Upper lobe of left lung (tissue), 6 donors: Measurements from ENCODE around the gene TCF7. TPM values are rescaled to one million over a fixed set of nuclear protein-coding genes. Genes with fewer than 3 reads are reported as not detected.
A peak's percentile ranks its signal among the peaks of the same experiment; 100 is the strongest.

ENCODE experiments used
- ATAC-seq, 2 donors: fragments of 200-7000 bp; cut with Tn5 transposase; one replicate each; pipeline ENCODE4 v1.9.1; 2022; ENCODE audit warnings: mild to moderate bottlenecking in 2 of 2, moderate library complexity in 2 of 2; ENCODE audit not compliant: low FRiP score in 2 of 2
- DNase-seq, 2 donors: peaks; one replicate each; pipeline ENCODE4 v3.0.0-alpha.2; 2019 to 2020
- H3K27ac ChIP-seq, 4 donors: fragments of 200-600 bp; sonication (generic); one replicate each; pipeline ENCODE4 v1.5.1; 2016 to 2019
- H3K27me3 ChIP-seq, 4 donors: fragments of 200-600 bp; sonication (generic); one replicate each; pipeline ENCODE4 v1.5.1; 2017 to 2019
- H3K36me3 ChIP-seq, 4 donors: fragments of 200-600 bp; sonication (generic); one replicate each; pipeline ENCODE4 v1.5.1; 2016 to 2019
- H3K4me1 ChIP-seq, 4 donors: fragments of 200-600 bp; sonication (generic); one replicate each; pipeline ENCODE4 v1.5.1; 2018 to 2019
- H3K4me3 ChIP-seq, 4 donors: fragments of 200-600 bp; sonication (generic); one replicate each; pipeline ENCODE4 v1.5.1; 2017 to 2019; ENCODE audit warnings: mild to moderate bottlenecking in 2 of 4, moderate library complexity in 1 of 4
- H3K9me3 ChIP-seq, 4 donors: fragments of 200-600 bp; sonication (generic); one replicate each; pipeline ENCODE4 v1.5.1; 2018 to 2019
- EP300 ChIP-seq, 4 donors: sonication (generic); formaldehyde crosslinking; IDR thresholded peaks; one replicate each; pipeline ENCODE4 v1.5.1; 2017; ENCODE audit warnings: antibody characterized with exemption in 4 of 4, control low read depth in 2 of 4
- POLR2A ChIP-seq, 4 donors: fragments of 450-650 bp; IDR thresholded peaks; one replicate each; pipeline ENCODE4 v1.5.1; 2016 to 2017; ENCODE audit warnings: antibody characterized with exemption in 4 of 4, mild to moderate bottlenecking in 2 of 4
- POLR2AphosphoS5 ChIP-seq, 2 donors: sonication (generic); formaldehyde crosslinking; IDR thresholded peaks; one replicate each; pipeline ENCODE4 v1.5.1; 2017; ENCODE audit warnings: antibody characterized with exemption in 2 of 2
- WGBS, 2 donors: methylation state at CpG; one replicate each; pipeline ENCODE4 v1.1.5; 2017 to 2018; 5-methylcytosine and 5-hydroxymethylcytosine counted together
- total RNA-seq, 6 donors: library from RNA; depleted of rRNA in 4 of 6; stranded (reverse); fragments of >200 nt in 4 of 6; gene quantifications; one replicate each; pipeline versions ENCODE4 v1.1.0 to v1.2.1, GENCODE V29; 2016 to 2021
- TF ChIP-seq, protein P1 (sequence below), 6 experiments: fragments of 450-650 bp in 4 of 6; fragments of 200-600 bp in 2 of 6; sonication (generic) in 2 of 6; IDR thresholded peaks; one replicate each; pipeline ENCODE4 v1.5.1; 2016 to 2019; ENCODE audit warnings: antibody characterized with exemption in 6 of 6
- donor health status: DM: no; HTN: no; CAD: no; lungs with moderate emphysema.
- donor health status: DM: no; HTN: yes; CAD: no; lungs with severe emphysema.

The TCF7 gene
- total RNA-seq, 6 donors from 2014 or later = 3.5 to 7.4 (median 5.8) TPM

DNA sequence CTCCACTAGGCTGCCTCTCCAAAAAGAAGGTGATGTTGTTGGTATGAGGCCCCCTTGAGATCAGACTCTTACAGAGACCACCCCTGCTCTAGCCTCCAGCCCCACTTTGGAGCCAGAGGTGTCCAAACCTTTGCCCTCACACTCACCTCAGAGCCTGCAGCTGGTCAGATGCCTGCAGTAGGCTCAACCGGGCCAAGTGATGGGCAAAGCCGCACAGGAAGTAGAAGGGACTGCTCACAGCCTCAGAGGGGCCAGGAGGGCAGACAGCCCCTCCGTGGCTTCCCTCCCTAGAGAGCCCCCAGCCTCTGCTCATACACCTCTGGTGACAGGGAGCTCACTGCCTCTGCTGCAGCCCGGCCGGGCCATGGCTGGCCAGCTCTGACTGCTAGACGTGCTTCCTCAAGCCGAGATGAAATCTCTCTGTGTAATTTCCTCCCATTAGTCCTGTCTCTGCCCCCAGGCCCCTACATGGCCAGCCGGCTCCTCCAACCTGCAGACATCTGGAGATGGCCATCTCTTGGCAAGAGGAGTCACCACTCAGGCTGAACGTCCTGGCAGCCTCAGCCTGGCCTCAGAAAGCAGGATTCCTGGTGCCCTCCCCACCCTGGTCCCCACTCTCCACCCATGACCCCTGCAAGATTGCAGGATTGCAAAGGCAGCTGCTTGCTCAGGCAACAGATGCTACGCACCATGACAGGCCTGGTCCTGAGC lies 7.3 kb upstream of the TCF7 start:
- 72 to 75% methylated on average over 3 to 10 of the region's 10 CpGs for WGBS, 2 donors
- TF ChIP-seq POLR2A (IDR thresholded peaks at IDR 0.05) (no peak), EP300 (IDR thresholded peaks at IDR 0.05) (no peak), POLR2AphosphoS5 (IDR thresholded peaks at IDR 0.05) (no peak)
- TF ChIP-seq, protein P1, sequence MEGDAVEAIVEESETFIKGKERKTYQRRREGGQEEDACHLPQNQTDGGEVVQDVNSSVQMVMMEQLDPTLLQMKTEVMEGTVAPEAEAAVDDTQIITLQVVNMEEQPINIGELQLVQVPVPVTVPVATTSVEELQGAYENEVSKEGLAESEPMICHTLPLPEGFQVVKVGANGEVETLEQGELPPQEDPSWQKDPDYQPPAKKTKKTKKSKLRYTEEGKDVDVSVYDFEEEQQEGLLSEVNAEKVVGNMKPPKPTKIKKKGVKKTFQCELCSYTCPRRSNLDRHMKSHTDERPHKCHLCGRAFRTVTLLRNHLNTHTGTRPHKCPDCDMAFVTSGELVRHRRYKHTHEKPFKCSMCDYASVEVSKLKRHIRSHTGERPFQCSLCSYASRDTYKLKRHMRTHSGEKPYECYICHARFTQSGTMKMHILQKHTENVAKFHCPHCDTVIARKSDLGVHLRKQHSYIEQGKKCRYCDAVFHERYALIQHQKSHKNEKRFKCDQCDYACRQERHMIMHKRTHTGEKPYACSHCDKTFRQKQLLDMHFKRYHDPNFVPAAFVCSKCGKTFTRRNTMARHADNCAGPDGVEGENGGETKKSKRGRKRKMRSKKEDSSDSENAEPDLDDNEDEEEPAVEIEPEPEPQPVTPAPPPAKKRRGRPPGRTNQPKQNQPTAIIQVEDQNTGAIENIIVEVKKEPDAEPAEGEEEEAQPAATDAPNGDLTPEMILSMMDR (IDR thresholded peaks at IDR 0.05) = no peak
- H3K27ac ChIP-seq = no peak overlapping the region
- H3K4me3 ChIP-seq = no peak overlapping the region
- H3K27me3 ChIP-seq = no peaks in the 10 kb centered on the region
- ATAC-seq (peak in 1 of 2 donors; percentile 38), DNase-seq (no peak)
- H3K4me1 ChIP-seq = peaks cover 0 to 1% (median 0%) of the 10 kb centered on the region in 4 donors
- H3K9me3 ChIP-seq = no peaks in the 10 kb centered on the region
- H3K36me3 ChIP-seq = no peaks in the 10 kb centered on the region

DNA sequence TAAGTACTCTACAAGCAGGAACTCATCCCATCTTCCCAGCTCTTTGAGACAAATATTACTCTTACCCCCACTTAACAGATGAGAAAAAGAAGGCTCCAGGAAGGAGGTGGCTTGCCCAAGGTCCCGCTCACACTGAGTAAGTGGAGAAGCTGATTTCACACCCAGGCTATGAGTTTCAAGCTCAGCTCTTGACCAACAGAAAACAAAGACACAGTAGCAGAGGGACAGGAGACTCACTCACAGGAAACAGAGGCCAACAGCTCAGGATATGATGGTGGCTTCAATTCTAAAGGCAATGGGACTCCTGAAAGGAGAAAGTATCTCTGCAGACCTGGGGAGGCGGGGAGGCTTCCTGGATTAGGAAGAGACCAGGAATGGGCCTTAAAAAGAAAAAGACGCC lies 6.7 kb upstream of the TCF7 start:
- Histone ChIP-seq H3K4me1 (no peaks in the 10 kb centered on the region), H3K36me3 (no peaks in the 10 kb centered on the region), H3K9me3 (no peaks in the 10 kb centered on the region), H3K27ac (no peak overlapping the region), H3K27me3 (no peaks in the 10 kb centered on the region), H3K4me3 (no peak overlapping the region)
- 84 to 87% methylated on average over 3 of the region's 3 CpGs for WGBS, 2 donors
- DNase-seq = no peak
- ATAC-seq = no peak
- TF ChIP-seq POLR2AphosphoS5 (IDR thresholded peaks at IDR 0.05) (no peak), POLR2A (IDR thresholded peaks at IDR 0.05) (no peak), EP300 (IDR thresholded peaks at IDR 0.05) (no peak)
- TF ChIP-seq, protein P1 (IDR thresholded peaks at IDR 0.05) = no peak

DNA sequence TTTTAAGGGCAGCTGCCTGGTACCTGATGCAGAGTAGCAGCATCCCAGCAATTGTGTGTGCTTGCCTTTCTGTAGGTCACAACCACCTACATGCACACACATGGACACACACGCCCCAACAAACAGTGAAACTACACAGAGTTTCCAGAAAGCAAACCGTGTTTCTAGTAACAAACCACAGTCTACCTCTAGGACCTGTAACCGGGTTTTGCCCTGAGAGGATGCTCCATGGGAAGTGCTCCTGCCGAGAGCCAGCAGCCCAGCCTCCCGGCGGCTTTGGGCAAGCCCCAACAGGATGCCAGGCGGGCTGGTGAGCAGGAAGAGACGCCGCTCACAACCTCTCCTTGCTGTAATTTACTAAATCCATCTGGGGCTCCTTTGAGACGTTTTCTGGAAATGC lies 4.1 kb upstream of the TCF7 start:
- H3K27ac ChIP-seq = no peak overlapping the region
- DNase-seq = no peak
- H3K9me3 ChIP-seq = no peaks in the 10 kb centered on the region
- no peak for ATAC-seq
- 46 to 55% methylated on average over 9 to 10 of the region's 10 CpGs for WGBS, 2 donors
- H3K36me3 ChIP-seq = no peaks in the 10 kb centered on the region
- TF ChIP-seq, protein P1 (IDR thresholded peaks at IDR 0.05) = no peak
- TF ChIP-seq POLR2A (IDR thresholded peaks at IDR 0.05) (no peak), EP300 (IDR thresholded peaks at IDR 0.05) (no peak), POLR2AphosphoS5 (IDR thresholded peaks at IDR 0.05) (no peak)
- H3K4me3 ChIP-seq = no peak overlapping the region
- peaks cover 0 to 10% (median 4%) of the 10 kb centered on the region in 4 donors for H3K27me3 ChIP-seq
- peaks cover 7 to 19% (median 16%) of the 10 kb centered on the region in 4 donors for H3K4me1 ChIP-seq

DNA sequence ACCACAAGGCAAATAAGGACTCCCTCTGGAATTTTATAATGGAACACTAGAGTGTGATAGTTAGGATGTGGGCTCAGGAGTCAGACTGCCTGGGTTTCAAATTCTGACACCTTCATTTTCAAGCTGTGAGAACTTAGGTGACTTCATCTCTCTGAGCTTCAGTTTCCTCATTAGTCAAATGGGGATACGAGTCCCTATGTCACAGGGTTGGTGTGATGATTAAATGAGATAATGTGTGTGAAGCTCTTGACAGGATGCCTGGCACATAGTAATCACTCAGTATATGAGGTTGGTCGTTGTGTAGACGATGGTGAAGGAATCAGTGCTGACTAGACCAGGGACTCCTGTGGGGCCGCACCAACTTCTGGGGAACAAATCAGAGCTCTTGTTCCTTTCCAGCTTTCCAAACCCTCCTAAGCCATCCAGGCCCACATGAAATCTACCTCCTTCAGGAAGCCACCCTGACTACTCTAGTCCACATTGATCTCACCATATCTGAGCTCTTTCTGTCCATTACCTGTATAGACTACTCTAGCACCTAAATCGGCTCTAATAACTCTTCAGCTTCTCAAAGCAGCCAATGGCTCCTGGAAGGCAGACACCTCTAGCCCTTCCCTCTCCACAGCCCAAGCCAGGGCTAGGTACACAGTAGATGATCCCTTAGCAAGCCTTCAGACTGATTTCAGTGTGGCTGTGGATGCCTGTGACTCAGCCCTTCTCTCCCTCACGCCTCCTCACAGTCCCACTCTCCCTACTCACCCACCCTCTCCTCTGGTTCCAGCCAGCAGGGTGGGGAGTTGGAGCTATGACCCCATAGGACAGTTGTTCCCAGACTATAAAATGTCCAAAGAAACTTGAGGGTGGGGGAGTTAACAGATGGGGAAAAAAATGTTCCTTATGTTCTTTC lies 2.5 kb upstream of the TCF7 start:
- H3K9me3 ChIP-seq = no peaks in the 10 kb centered on the region

More for the DNA sequence above, 2.5 kb upstream of the TCF7 start:
- Histone ChIP-seq H3K27me3 (peaks cover 0 to 10% (median 4%) of the 10 kb centered on the region in 4 donors), H3K4me3 (no peak overlapping the region), H3K4me1 (peaks cover 7 to 25% (median 18%) of the 10 kb centered on the region in 4 donors), H3K27ac (no peak overlapping the region), H3K36me3 (no peaks in the 10 kb centered on the region)
- no peak for DNase-seq
- TF ChIP-seq POLR2A (IDR thresholded peaks at IDR 0.05) = no peak
- TF ChIP-seq EP300 (IDR thresholded peaks at IDR 0.05) = no peak
- TF ChIP-seq POLR2AphosphoS5 (IDR thresholded peaks at IDR 0.05) = no peak
- TF ChIP-seq, protein P1 (IDR thresholded peaks at IDR 0.05) = no peak
- WGBS, 2 donors = 81 to 88% methylated on average over 5 to 6 of the region's 6 CpGs
- no peak for ATAC-seq
